Loucy (cell line): ENCODE measurements around the gene NOTCH2.

ENCODE experiments used
- CTCF ChIP-seq: fragments of 200-600 bp; sonication (generic); conservative IDR thresholded peaks from 2 replicates; pipeline ENCODE4 v1.5.1; 2014; ENCODE audit warnings: mild to moderate bottlenecking, antibody characterized with exemption, low read length
- EZH2phosphoT487 ChIP-seq: fragments of 200-600 bp; IDR thresholded peaks from 2 replicates; pipeline ENCODE4 v1.6.1; 2018; ENCODE audit warnings: antibody characterized with exemption, mild to moderate bottlenecking, moderate library complexity, borderline replicate concordance

GRCh38 chr1:119958223-119958622 is 111.2 kb downstream of the NOTCH2 start:
- TF ChIP-seq CTCF, result no peak
- TF ChIP-seq EZH2phosphoT487, result no peak
